Kidney (tissue), 14 donors: ENCODE data around the gene SYPL1. TPM values are rescaled to one million over a fixed set of nuclear protein-coding genes. Genes with fewer than 3 reads are reported as not detected.

ENCODE experiments used
- DNase-seq, 5 donors: peaks; one replicate each; pipeline ENCODE4 v3.0.0-alpha.2; 2013 to 2020
- FAIRE-seq: peaks from 2 replicates; lab custom pipeline; 2012; peaks lifted over from hg19 to GRCh38; lab: Jason Lieb, UNC
- H3K27ac ChIP-seq, 2 donors: one replicate each; pipeline ENCODE4 v1.7.0; 2013; ENCODE audit warnings: low read depth in 2 of 2, low read length in 2 of 2, inconsistent platforms in 1 of 2
- H3K27me3 ChIP-seq: one replicate; pipeline ENCODE4 v1.7.1; 2013; ENCODE audit warnings: low read length, inconsistent platforms; ENCODE audit not compliant: control insufficient read depth, insufficient read depth
- H3K36me3 ChIP-seq, 3 donors: one replicate each; pipeline versions ENCODE4 v1.7.0 to v1.7.1; 2013; ENCODE audit warnings: low read length in 3 of 3, control low read depth in 1 of 3, inconsistent platforms in 1 of 3; ENCODE audit not compliant: insufficient read depth in 3 of 3, control insufficient read depth in 2 of 3
- H3K4me1 ChIP-seq, 3 donors: one replicate each; pipeline versions ENCODE4 v1.7.0 to v1.7.1; 2013; ENCODE audit warnings: low read length in 3 of 3, inconsistent platforms in 1 of 3, low read depth in 1 of 3; ENCODE audit not compliant: control insufficient read depth in 2 of 3, insufficient read depth in 2 of 3
- H3K4me3 ChIP-seq, 3 donors: one replicate each; pipeline versions ENCODE4 v1.7.0 to v1.8.1; 2013; ENCODE audit warnings: low read length in 3 of 3, control low read depth in 1 of 3, inconsistent platforms in 1 of 3
- H3K9ac ChIP-seq, 3 donors: one replicate each; pipeline versions ENCODE4 v1.7.0 to v1.7.1; 2013; ENCODE audit warnings: low read length in 3 of 3, control low read depth in 1 of 3, inconsistent platforms in 1 of 3
- H3K9me3 ChIP-seq, 3 donors: one replicate each; pipeline versions ENCODE4 v1.7.0 to v1.7.1; 2013; ENCODE audit warnings: low read length in 3 of 3, control low read depth in 1 of 3, inconsistent platforms in 1 of 3; ENCODE audit not compliant: control insufficient read depth in 2 of 3, insufficient read depth in 1 of 3
- intact Hi-C: fragments of 100-400 bp; cut with DNase I; formaldehyde crosslinking; loops from one replicate; pipeline ENCODE4 v1.11.1; 2022
- polyA plus RNA-seq: library from polyadenylated mRNA; stranded (reverse); fragments of 350-450 nt; fragmentation: Illumina TruSeq; extraction: RNeasy Lipid Tissue Mini Kit (QIAGEN cat#74804); gene quantifications from one replicate; pipeline ENCODE4 v1.2.3, GENCODE V29; 2014; ENCODE audit warnings: low read depth, low replicate concordance; ENCODE audit not compliant: insufficient read depth
- total RNA-seq: library from RNA; stranded (reverse); fragmentation: NEBNext Ultra II Directional; extraction: Animal tissue kit (Norgen Biotek cat#: 25700); gene quantifications from one replicate; pipeline ENCODE4 v1.2.1, GENCODE V29; 2021
- TF ChIP-seq, protein P1 (sequence below): IDR thresholded peaks from 3 replicates; pipeline ENCODE4 v1.5.1; 2012; ENCODE audit warnings: mild to moderate bottlenecking, moderate library complexity, borderline replicate concordance; ENCODE audit not compliant: insufficient read depth; ENCODE audit errors: extremely low read depth
- donor health status: control.
- donor health status: control.
- donor health status: control.
- donor health status: control.
- donor health status: control.
- donor health status: DM: yes; HTN: yes; CAD: no.
- donor health status: Normal renal cell carcinoma (clear cell type).

Gene SYPL1
- total and polyA plus RNA-seq, 2 donors from 2014 or later, result 90.8 to 111 TPM

DNA sequence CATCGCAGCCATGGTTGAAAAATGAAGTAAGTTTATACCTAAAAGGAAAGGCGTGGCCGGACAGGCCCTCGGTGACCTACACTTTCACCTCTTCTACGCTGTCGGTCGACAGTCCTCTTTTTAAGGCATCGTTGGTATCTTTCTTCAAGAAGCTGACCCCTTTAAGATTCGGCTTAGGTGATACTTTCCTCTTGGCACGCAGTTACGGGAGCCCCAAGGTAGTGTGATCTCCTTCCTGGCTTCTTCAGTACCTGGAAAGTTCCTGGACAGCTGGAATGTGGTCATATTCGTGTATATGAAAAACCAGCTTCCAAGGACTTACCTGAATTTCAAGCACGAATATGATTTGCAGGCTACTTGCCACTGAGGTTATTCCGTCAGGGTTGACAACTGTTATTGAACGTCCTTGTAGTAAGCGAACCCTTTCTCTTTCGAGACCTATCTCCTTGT, 885 bp upstream of the SYPL1 start:
- Histone ChIP-seq H3K27me3 (no peaks in the 10 kb centered on the region), H3K4me1 (peaks cover 0 to 12% (median 9%) of the 10 kb centered on the region in 3 donors), H3K9me3 (no peaks in the 10 kb centered on the region), H3K4me3 (peak overlapping the region in 1 of 3 donors; percentile 71), H3K36me3 (no peaks in the 10 kb centered on the region), H3K9ac (peak overlapping the region in 2 of 3 donors; percentile 53 to 66), H3K27ac (peak overlapping the region; percentile 98 to 99)
- no peak for FAIRE-seq
- TF ChIP-seq, protein P1, sequence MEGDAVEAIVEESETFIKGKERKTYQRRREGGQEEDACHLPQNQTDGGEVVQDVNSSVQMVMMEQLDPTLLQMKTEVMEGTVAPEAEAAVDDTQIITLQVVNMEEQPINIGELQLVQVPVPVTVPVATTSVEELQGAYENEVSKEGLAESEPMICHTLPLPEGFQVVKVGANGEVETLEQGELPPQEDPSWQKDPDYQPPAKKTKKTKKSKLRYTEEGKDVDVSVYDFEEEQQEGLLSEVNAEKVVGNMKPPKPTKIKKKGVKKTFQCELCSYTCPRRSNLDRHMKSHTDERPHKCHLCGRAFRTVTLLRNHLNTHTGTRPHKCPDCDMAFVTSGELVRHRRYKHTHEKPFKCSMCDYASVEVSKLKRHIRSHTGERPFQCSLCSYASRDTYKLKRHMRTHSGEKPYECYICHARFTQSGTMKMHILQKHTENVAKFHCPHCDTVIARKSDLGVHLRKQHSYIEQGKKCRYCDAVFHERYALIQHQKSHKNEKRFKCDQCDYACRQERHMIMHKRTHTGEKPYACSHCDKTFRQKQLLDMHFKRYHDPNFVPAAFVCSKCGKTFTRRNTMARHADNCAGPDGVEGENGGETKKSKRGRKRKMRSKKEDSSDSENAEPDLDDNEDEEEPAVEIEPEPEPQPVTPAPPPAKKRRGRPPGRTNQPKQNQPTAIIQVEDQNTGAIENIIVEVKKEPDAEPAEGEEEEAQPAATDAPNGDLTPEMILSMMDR, result no peak
- no peak for DNase-seq
- intact Hi-C loops, result no loop called here

DNA sequence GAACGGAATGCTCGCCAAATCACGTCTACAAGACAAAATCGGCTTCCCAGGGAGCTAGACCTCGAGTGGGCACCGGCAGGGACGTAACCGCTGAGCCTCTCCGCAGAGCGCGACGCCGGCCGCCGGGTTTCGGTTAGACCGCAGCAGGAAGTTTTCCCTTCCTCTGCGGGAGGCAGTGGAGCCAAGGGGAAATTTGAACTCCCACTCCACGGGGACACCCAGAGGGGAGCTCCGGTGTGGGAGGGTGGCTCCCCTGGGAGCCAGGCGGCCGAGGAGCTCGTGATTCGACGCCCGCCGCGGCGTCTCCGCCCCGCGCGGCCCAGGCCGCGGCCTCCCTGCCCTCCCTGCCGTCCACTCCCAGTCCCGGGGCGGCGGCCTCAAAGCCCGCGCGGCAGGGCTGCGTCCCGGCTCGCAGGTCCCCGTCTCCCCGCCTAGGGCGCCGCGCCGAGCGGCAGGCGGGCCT, 426 bp downstream of the SYPL1 start:
- Histone ChIP-seq H3K4me1 (peaks cover 0 to 12% (median 9%) of the 10 kb centered on the region in 3 donors), H3K27ac (peak overlapping the region; percentile 98 to 99), H3K36me3 (no peaks in the 10 kb centered on the region), H3K9me3 (no peaks in the 10 kb centered on the region), H3K4me3 (peak overlapping the region; percentile 69 to 73 (median 73)), H3K9ac (peak overlapping the region; percentile 67 to 97 (median 77)), H3K27me3 (no peaks in the 10 kb centered on the region)
- TF ChIP-seq, protein P1, result no peak
- intact Hi-C loops, result no loop called here
- FAIRE-seq (no peak), DNase-seq (peak in 3 of 5 donors; percentile 68 to 93 (median 69))

DNA sequence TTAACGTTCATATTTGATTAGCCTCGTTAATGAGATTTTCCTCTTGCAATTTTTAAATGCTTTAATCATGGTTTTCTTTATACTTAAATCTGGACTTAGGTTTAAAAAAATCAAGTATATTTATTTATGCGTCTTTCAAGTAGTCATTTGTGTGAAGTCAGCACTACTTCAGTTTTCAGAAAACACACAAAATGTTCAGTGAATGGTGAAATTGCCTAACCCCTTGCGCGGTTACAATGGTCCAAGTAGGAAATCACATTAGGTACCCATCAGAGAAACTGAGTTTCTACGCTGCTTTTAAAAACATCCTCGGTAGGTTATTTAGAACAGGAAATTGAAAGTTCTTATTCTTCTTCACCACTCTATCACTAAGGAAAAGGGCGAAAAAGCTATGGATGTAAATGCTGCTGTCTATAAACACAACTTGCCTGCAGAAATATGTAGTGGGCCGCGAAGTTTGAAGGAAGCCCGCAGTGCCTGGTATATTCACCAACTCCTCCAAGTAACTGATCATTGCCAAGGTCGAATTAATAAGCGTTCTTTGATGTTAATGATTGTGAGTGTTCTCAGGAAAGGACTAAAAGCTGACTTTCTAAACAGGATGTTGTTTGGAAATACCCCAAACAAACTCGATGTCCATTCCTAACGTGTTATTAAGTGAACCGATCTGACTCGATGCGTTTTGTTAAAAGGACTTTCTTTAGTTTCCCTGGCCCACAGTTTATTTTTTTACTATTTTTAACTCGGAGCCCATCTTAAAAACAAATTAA, 1.0 kb downstream of the SYPL1 start:
- Histone ChIP-seq H3K4me1 (peaks cover 0 to 12% (median 7%) of the 10 kb centered on the region in 3 donors), H3K9me3 (no peaks in the 10 kb centered on the region), H3K4me3 (peak overlapping the region; percentile 69 to 73 (median 73)), H3K27ac (peak overlapping the region; percentile 98 to 99), H3K27me3 (no peaks in the 10 kb centered on the region), H3K36me3 (no peaks in the 10 kb centered on the region), H3K9ac (peak overlapping the region; percentile 67 to 97 (median 77))
- FAIRE-seq (no peak), DNase-seq (peak in 1 of 5 donors; percentile 76)
- TF ChIP-seq, protein P1, result no peak
- intact Hi-C loops, result no loop called here
